Keratinocyte (primary cell): ENCODE data around the gene CALCB. TPM values are rescaled to one million over a fixed set of nuclear protein-coding genes. Genes with fewer than 3 reads are reported as not detected.
A peak's percentile ranks its signal among the peaks of the same experiment; 100 is the strongest.

ENCODE experiments used
- DNase-seq: peaks from one replicate; pipeline ENCODE4 v3.0.0-alpha.2; 2011; ENCODE audit warnings: low read depth, missing footprints, low spot score
- FAIRE-seq: peaks from 2 replicates; lab custom pipeline; 2011; peaks lifted over from hg19 to GRCh38; lab: Jason Lieb, UNC
- H2AFZ ChIP-seq: 2 replicates; pipeline ENCODE4 v1.6.0; 2012; ENCODE audit warnings: low read length, control low read depth, inconsistent platforms; ENCODE audit not compliant: control insufficient read depth
- H3K27ac ChIP-seq: 2 replicates; pipeline ENCODE4 v1.5.1; 2011; ENCODE audit warnings: low read length; ENCODE audit not compliant: control insufficient read depth, insufficient read depth
- H3K27me3 ChIP-seq: 3 replicates; pipeline ENCODE4 v1.6.0; 2011; ENCODE audit warnings: low read length; ENCODE audit not compliant: control insufficient read depth, insufficient read depth; ENCODE audit errors: extremely low read depth
- H3K36me3 ChIP-seq, 2 experiments: 2 replicates in 1 of 2; 3 replicates in 1 of 2; pipeline ENCODE4 v1.5.1; 2011; ENCODE audit warnings: low read length in 2 of 2, mild to moderate bottlenecking in 1 of 2; ENCODE audit not compliant: control insufficient read depth in 2 of 2, insufficient read depth in 2 of 2; ENCODE audit errors: extremely low read depth in 1 of 2
- H3K4me1 ChIP-seq: 3 replicates; pipeline ENCODE4 v1.5.1; 2011; ENCODE audit warnings: low read length; ENCODE audit not compliant: control insufficient read depth, insufficient read depth; ENCODE audit errors: extremely low read depth
- H3K4me2 ChIP-seq: 3 replicates; pipeline ENCODE4 v1.6.0; 2011; ENCODE audit warnings: low read depth, low read length; ENCODE audit not compliant: control insufficient read depth, insufficient read depth; ENCODE audit errors: extremely low read depth
- H3K4me3 ChIP-seq, 3 experiments: fragments of 200-600 bp in 1 of 3; sonication (generic) in 1 of 3; 2 replicates in 2 of 3; 3 replicates in 1 of 3; pipeline ENCODE4 v1.5.1; 2011 to 2016; ENCODE audit warnings: low read length in 3 of 3, mild to moderate bottlenecking in 3 of 3, control low read depth in 2 of 3, inconsistent platforms in 1 of 3, low read depth in 1 of 3, mixed read lengths in 1 of 3, mixed run types in 1 of 3, moderate library complexity in 1 of 3; ENCODE audit not compliant: control insufficient read depth in 2 of 3, insufficient read depth in 2 of 3; ENCODE audit errors: extremely low read depth in 1 of 3
- H3K79me2 ChIP-seq: 2 replicates; pipeline ENCODE4 v1.6.0; 2012; ENCODE audit warnings: low read length; ENCODE audit not compliant: control insufficient read depth, insufficient read depth
- H3K9ac ChIP-seq: 3 replicates; pipeline ENCODE4 v1.6.0; 2011; ENCODE audit warnings: low read length; ENCODE audit not compliant: control insufficient read depth, insufficient read depth; ENCODE audit errors: extremely low read depth
- H3K9me1 ChIP-seq: 3 replicates; pipeline ENCODE4 v1.6.0; 2011; ENCODE audit warnings: low read length; ENCODE audit not compliant: control insufficient read depth, insufficient read depth; ENCODE audit errors: extremely low read depth
- H3K9me3 ChIP-seq: 2 replicates; pipeline ENCODE4 v1.5.1; 2012; ENCODE audit warnings: low read depth, low read length; ENCODE audit not compliant: control insufficient read depth
- H4K20me1 ChIP-seq: 3 replicates; pipeline ENCODE4 v1.6.0; 2011; ENCODE audit warnings: low read length; ENCODE audit not compliant: control insufficient read depth, insufficient read depth; ENCODE audit errors: extremely low read depth
- CTCF ChIP-seq, 3 experiments: IDR thresholded peaks in 1 of 3; conservative IDR thresholded peaks in 1 of 3; optimal IDR thresholded peaks in 1 of 3; 2 replicates in 2 of 3; 3 replicates in 1 of 3; pipeline versions ENCODE3 to v1.5.1; 2011; ENCODE audit warnings: low read length in 3 of 3, mild to moderate bottlenecking in 3 of 3, moderate library complexity in 2 of 3, control low read depth in 1 of 3, inconsistent platforms in 1 of 3; ENCODE audit not compliant: insufficient read depth in 2 of 3; ENCODE audit errors: extremely low read depth in 1 of 3
- EZH2 ChIP-seq: IDR thresholded peaks from one replicate; pipeline ENCODE4 v1.6.1; 2012; ENCODE audit warnings: inconsistent platforms, mild to moderate bottlenecking, low read length, moderate library complexity
- dilution Hi-C: fragments of 300-500 bp; cut with MboI; formaldehyde crosslinking; loops from one replicate; pipeline ENCODE4 v1.7.0; 2020; ENCODE audit warnings: low sequenced_read_pairs; ENCODE audit not compliant: extremely low pct_ligation_motif_present
- polyA plus RNA-seq, 5 experiments: library from polyadenylated mRNA; depleted of rRNA in 3 of 5; stranded (reverse) in 3 of 5; stranded (forward) in 1 of 5; unstranded in 1 of 5; fragments of >200 nt; gene quantifications; 1 replicate in 1 of 5; 2 replicates in 3 of 5; 3 replicates in 1 of 5; pipeline versions ENCODE4 v1.2.1 to v1.2.3, GENCODE V29; 2011 to 2012; ENCODE audit warnings: missing spikeins in 2 of 5, low read depth in 1 of 5, low replicate concordance in 1 of 5

The CALCB gene
- polyA plus RNA-seq, 1 donor (not counting 4 experiments of a cell fraction or from before 2014, with no cell fraction given) = not detected

GRCh38 chr11:15095736-15096228 is 22.4 kb downstream of the CALCB start:
- H3K27me3 ChIP-seq = peaks cover 2% of the 10 kb centered on the region
- H3K4me2 ChIP-seq = no peak overlapping the region
- H3K27ac ChIP-seq = no peak overlapping the region
- peaks cover 2% of the 10 kb centered on the region for H3K4me1 ChIP-seq
- H3K9me1 ChIP-seq = no peaks in the 10 kb centered on the region
- H3K4me3 ChIP-seq = no peak overlapping the region
- no peak for DNase-seq
- no peaks in the 10 kb centered on the region for H4K20me1 ChIP-seq
- no peaks in the 10 kb centered on the region for H3K79me2 ChIP-seq
- H3K9me3 ChIP-seq = no peaks in the 10 kb centered on the region
- dilution Hi-C loops = no loop called here
- no peak for TF ChIP-seq CTCF (optimal IDR thresholded peaks at IDR 0.05 in 1 of 3, IDR thresholded peaks at IDR 0.05 in 1 of 3, conservative IDR thresholded peaks at IDR 0.05 in 1 of 3; ENCODE audit: extremely low read depth in 1 of 3, insufficient read depth in 2 of 3, low read length in 3 of 3)
- no peak for TF ChIP-seq EZH2
- no peaks in the 10 kb centered on the region for H3K36me3 ChIP-seq
- FAIRE-seq = peak; percentile 53
- no peak overlapping the region for H3K9ac ChIP-seq
- H2AFZ ChIP-seq = no peak overlapping the region

GRCh38 chr11:15097411-15097810 is 24.0 kb downstream of the CALCB start:
- Histone ChIP-seq H3K4me1 (peaks cover 2% of the 10 kb centered on the region), H3K36me3 (no peaks in the 10 kb centered on the region), H3K27ac (no peak overlapping the region), H2AFZ (no peak overlapping the region), H4K20me1 (no peaks in the 10 kb centered on the region), H3K9me1 (no peaks in the 10 kb centered on the region), H3K9ac (no peak overlapping the region), H3K4me3 (no peak overlapping the region), H3K79me2 (no peaks in the 10 kb centered on the region), H3K27me3 (peaks cover 2% of the 10 kb centered on the region), H3K4me2 (no peak overlapping the region), H3K9me3 (no peaks in the 10 kb centered on the region)
- DNase-seq (no peak), FAIRE-seq (no peak)
- dilution Hi-C loops = no loop called here
- peak in 1 of 3 experiments; percentile 3 for TF ChIP-seq CTCF (optimal IDR thresholded peaks at IDR 0.05 in 1 of 3, IDR thresholded peaks at IDR 0.05 in 1 of 3, conservative IDR thresholded peaks at IDR 0.05 in 1 of 3; ENCODE audit: extremely low read depth in 1 of 3, insufficient read depth in 2 of 3, low read length in 3 of 3)
- TF ChIP-seq EZH2 = no peak
